Trophoblast cell (in vitro differentiated cells and primary cell): ENCODE measurements around the gene SLAMF7.

Source experiments
- DNase-seq, 2 donors: peaks; one replicate each; pipeline ENCODE4 v3.0.0-alpha.2; 2016
- H2AFZ ChIP-seq: 2 replicates; pipeline ENCODE4 v1.6.1; 2013; ENCODE audit warnings: low read length, moderate library complexity, mild to moderate bottlenecking; ENCODE audit not compliant: insufficient read depth, poor library complexity
- H2AK5ac ChIP-seq: 2 replicates; pipeline ENCODE4 v1.6.1; 2013; ENCODE audit warnings: mild to moderate bottlenecking, low read length
- H2BK120ac ChIP-seq: 2 replicates; pipeline ENCODE4 v1.6.1; 2013; ENCODE audit warnings: low read length, mild to moderate bottlenecking, moderate library complexity; ENCODE audit not compliant: insufficient read depth, poor library complexity
- H2BK12ac ChIP-seq: 2 replicates; pipeline ENCODE4 v1.6.1; 2013; ENCODE audit warnings: mild to moderate bottlenecking, low read length, moderate library complexity
- H2BK5ac ChIP-seq: 2 replicates; pipeline ENCODE4 v1.6.1; 2013; ENCODE audit warnings: low read length, low read depth, moderate library complexity, mild to moderate bottlenecking; ENCODE audit not compliant: poor library complexity
- H3K14ac ChIP-seq: 2 replicates; pipeline ENCODE4 v1.6.1; 2013; ENCODE audit warnings: mild to moderate bottlenecking, low read length
- H3K18ac ChIP-seq: 2 replicates; pipeline ENCODE4 v1.6.1; 2013; ENCODE audit warnings: mild to moderate bottlenecking, low read length
- H3K23ac ChIP-seq: 2 replicates; pipeline ENCODE4 v1.6.1; 2013; ENCODE audit warnings: low read length
- H3K27ac ChIP-seq: 2 replicates; pipeline ENCODE4 v1.5.1; 2013; ENCODE audit warnings: low read depth, mild to moderate bottlenecking, inconsistent platforms, low read length, moderate library complexity
- H3K27me3 ChIP-seq: 2 replicates; pipeline ENCODE4 v1.6.1; 2013; ENCODE audit warnings: inconsistent platforms, mild to moderate bottlenecking, low read length, moderate library complexity; ENCODE audit not compliant: insufficient read depth
- H3K36me3 ChIP-seq, 2 experiments: 1 replicate in 1 of 2; 2 replicates in 1 of 2; pipeline ENCODE4 v1.6.1; 2013; ENCODE audit warnings: low read length in 2 of 2, mild to moderate bottlenecking in 2 of 2, moderate library complexity in 1 of 2; ENCODE audit not compliant: insufficient read depth in 2 of 2, control insufficient read depth in 1 of 2
- H3K4ac ChIP-seq: 2 replicates; pipeline ENCODE4 v1.6.1; 2013; ENCODE audit warnings: low read depth, mild to moderate bottlenecking, low read length, moderate library complexity
- H3K4me1 ChIP-seq, 2 experiments: 1 replicate in 1 of 2; 2 replicates in 1 of 2; pipeline ENCODE4 v1.6.1; 2013; ENCODE audit warnings: low read length in 2 of 2, mild to moderate bottlenecking in 2 of 2, moderate library complexity in 1 of 2; ENCODE audit not compliant: insufficient read depth in 2 of 2, control insufficient read depth in 1 of 2
- H3K4me2 ChIP-seq: 2 replicates; pipeline ENCODE4 v1.6.1; 2013; ENCODE audit warnings: inconsistent platforms, mild to moderate bottlenecking, low read length, moderate library complexity
- H3K4me3 ChIP-seq: 2 replicates; pipeline ENCODE4 v1.5.1; 2013; ENCODE audit warnings: mild to moderate bottlenecking, low read depth, low read length, inconsistent platforms
- H3K79me1 ChIP-seq: one replicate; pipeline ENCODE4 v1.6.1; 2013; ENCODE audit warnings: low read length
- H3K79me2 ChIP-seq: 2 replicates; pipeline ENCODE4 v1.6.1; 2013; ENCODE audit warnings: low read length, mild to moderate bottlenecking; ENCODE audit not compliant: control insufficient read depth, insufficient read depth, poor library complexity
- H3K9ac ChIP-seq: 2 replicates; pipeline ENCODE4 v1.6.1; 2013; ENCODE audit warnings: mild to moderate bottlenecking, low read length
- H3K9me3 ChIP-seq: 2 replicates; pipeline ENCODE4 v1.6.1; 2013; ENCODE audit warnings: low read depth, mild to moderate bottlenecking, control low read depth, inconsistent platforms, low read length; ENCODE audit not compliant: insufficient read depth
- H4K12ac ChIP-seq: 2 replicates; pipeline ENCODE4 v1.6.1; 2013; ENCODE audit warnings: low read depth, mild to moderate bottlenecking, low read length, moderate library complexity
- H4K8ac ChIP-seq: 2 replicates; pipeline ENCODE4 v1.6.1; 2013; ENCODE audit warnings: low read depth, mild to moderate bottlenecking, low read length, moderate library complexity
- H4K91ac ChIP-seq: one replicate; pipeline ENCODE4 v1.6.1; 2013; ENCODE audit warnings: low read depth, mild to moderate bottlenecking, low read length, moderate library complexity
- WGBS: extraction: QIAGEN DNeasy Blood & Tissue Kit; methylation state at CpG from one replicate; pipeline ENCODE4 v1.1.7; 2013; ENCODE audit warnings: missing lambda C conversion rate; ENCODE audit not compliant: insufficient read length, insufficient coverage; ENCODE audit errors: extremely low coverage; 5-methylcytosine and 5-hydroxymethylcytosine counted together

SLAMF7 gene

DNA sequence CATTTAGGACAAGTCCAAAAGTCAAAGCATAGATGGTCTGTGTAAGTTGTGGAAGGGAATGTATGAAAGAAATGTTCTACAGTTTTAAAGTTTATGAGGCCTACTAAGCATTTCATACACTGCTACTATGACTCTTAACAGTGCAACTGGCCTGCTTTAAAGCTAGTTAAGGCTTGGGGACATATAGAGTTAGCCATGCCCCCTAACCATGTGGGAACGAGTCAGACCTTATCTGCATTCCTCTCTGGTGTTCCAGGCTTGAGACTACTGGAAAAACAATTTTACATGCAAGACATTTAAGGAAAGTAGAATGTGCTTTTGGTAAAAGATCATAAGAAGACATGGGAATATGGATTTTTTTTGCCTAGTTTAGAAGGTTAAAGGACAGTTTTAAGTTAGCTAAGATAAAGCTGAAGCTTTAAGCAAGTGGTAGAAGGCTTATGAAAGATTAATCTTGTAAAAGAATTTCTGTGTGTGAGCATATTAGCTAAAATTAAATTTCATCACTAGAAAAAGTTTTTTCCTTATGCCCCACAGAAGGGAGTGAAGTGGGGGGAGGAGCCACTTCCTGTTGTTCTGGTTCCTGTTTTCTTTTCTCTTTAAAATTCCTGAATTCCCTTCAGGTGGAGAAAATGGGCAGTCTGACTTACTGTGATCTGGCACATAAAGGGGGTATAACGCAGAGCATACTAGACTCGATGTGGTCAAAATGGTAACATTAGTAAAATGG is 18.5 kb upstream of the SLAMF7 start:
- Histone ChIP-seq H2BK12ac (no peak overlapping the region), H3K4me1 (peaks cover under 1 to 3% of the 10 kb centered on the region in 2 experiments), H4K12ac (no peak overlapping the region), H3K9ac (no peak overlapping the region), H3K27me3 (no peaks in the 10 kb centered on the region), H4K91ac (no peak overlapping the region), H3K9me3 (no peaks in the 10 kb centered on the region), H2AFZ (no peak overlapping the region), H2BK5ac (no peak overlapping the region), H4K8ac (no peak overlapping the region), H2AK5ac (no peak overlapping the region), H3K14ac (no peak overlapping the region), H3K4me3 (no peak overlapping the region), H3K18ac (no peak overlapping the region), H3K4ac (no peak overlapping the region), H3K23ac (no peak overlapping the region), H3K27ac (peak overlapping the region; percentile 33), H3K79me1 (peaks cover under 1% of the 10 kb centered on the region), H3K4me2 (no peak overlapping the region), H3K36me3 (no peaks in the 10 kb centered on the region), H2BK120ac (no peak overlapping the region), H3K79me2 (no peaks in the 10 kb centered on the region)
- no CpG with 5 or more reads among the region's 3 CpGs for WGBS
- no peak for DNase-seq

DNA sequence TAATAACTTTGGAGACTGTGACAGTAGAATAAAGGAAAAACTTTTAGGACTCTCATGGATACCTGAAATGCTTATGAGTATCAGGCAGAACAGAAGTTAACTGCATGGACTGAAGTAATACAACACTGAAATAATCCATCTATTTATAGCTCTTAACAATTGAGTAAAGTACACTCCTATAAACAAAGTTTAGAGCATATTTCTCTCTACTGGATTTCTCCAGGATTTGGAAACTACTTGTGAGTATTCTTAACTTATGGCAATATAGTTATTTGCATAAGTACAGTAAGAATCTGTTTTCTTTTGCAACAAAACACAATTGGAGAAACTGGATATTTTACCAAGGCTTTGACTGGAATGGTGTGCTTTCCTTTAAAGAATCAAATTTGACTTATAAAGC is 17.6 kb upstream of the SLAMF7 start:
- DNase-seq, result no peak
- no peaks in the 10 kb centered on the region for H3K79me2 ChIP-seq
- no peak overlapping the region for H3K23ac ChIP-seq
- H2AFZ ChIP-seq, result no peak overlapping the region
- H3K4me1 ChIP-seq, result peaks cover 5 to 10% of the 10 kb centered on the region in 2 experiments
- H3K4me2 ChIP-seq, result no peak overlapping the region
- peaks cover 3% of the 10 kb centered on the region for H3K79me1 ChIP-seq
- H3K4me3 ChIP-seq, result no peak overlapping the region
- no peak overlapping the region for H3K4ac ChIP-seq
- no peak overlapping the region for H4K8ac ChIP-seq
- H3K9me3 ChIP-seq, result no peaks in the 10 kb centered on the region
- no peak overlapping the region for H4K91ac ChIP-seq
- no peak overlapping the region for H2BK12ac ChIP-seq
- H3K27me3 ChIP-seq, result no peaks in the 10 kb centered on the region
- no peak overlapping the region for H3K9ac ChIP-seq
- no peak overlapping the region for H3K14ac ChIP-seq
- no peak overlapping the region for H2BK120ac ChIP-seq
- no peak overlapping the region for H4K12ac ChIP-seq
- no peak overlapping the region for H2AK5ac ChIP-seq
- no peaks in the 10 kb centered on the region for H3K36me3 ChIP-seq
- H3K27ac ChIP-seq, result no peak overlapping the region
- no peak overlapping the region for H3K18ac ChIP-seq
- no peak overlapping the region for H2BK5ac ChIP-seq

DNA sequence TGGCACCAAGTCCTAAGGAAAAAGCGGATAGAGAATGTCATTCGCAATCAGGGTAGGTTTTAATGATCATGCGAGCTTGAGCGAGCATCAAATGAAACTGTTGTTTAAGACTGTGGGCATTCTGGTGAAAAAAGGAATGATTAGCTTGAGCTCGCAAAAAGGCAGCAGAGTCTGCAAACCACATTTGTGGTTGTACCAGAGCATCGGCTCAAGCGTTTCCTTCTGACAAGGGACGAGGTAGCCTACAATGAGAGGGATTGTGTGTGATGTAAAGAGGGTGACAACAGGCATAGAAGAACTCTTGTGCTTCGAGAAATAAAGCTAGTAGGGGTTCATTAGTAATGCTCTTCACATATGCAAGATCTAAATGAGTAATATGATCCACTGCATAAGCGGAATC is 16.3 kb upstream of the SLAMF7 start:
- Histone ChIP-seq H3K9ac (no peak overlapping the region), H2AFZ (no peak overlapping the region), H3K4me3 (no peak overlapping the region), H3K23ac (no peak overlapping the region), H4K91ac (no peak overlapping the region), H3K4ac (no peak overlapping the region), H3K4me2 (no peak overlapping the region), H3K27ac (no peak overlapping the region), H3K9me3 (no peaks in the 10 kb centered on the region), H3K79me1 (peaks cover 3% of the 10 kb centered on the region), H3K27me3 (no peaks in the 10 kb centered on the region), H3K4me1 (peaks cover 5 to 10% of the 10 kb centered on the region in 2 experiments), H3K14ac (no peak overlapping the region), H4K8ac (no peak overlapping the region), H3K79me2 (no peaks in the 10 kb centered on the region), H3K18ac (no peak overlapping the region), H2BK12ac (no peak overlapping the region), H2BK120ac (no peak overlapping the region), H2AK5ac (no peak overlapping the region), H3K36me3 (no peaks in the 10 kb centered on the region), H2BK5ac (no peak overlapping the region), H4K12ac (no peak overlapping the region)
- DNase-seq, result no peak
- no CpG with 5 or more reads among the region's 10 CpGs for WGBS

DNA sequence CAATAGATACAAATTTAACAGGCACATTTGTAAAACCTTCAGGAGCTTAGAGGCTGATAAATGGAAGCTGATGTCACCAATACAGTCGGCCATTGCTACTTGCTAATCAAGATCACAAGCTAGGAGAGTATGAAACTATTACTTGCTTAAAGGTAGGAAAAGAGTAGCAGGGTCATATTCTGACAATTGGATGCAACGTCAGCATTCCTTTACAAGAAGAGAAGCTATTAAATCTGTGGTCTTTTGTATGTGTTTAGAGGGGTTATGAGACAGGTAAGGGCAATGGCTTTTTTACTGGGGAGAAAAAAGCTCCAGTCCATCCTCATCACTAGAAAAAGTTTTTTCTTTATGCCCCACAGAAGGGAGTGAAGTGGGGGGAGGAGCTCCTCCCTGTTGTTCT is 15.7 kb upstream of the SLAMF7 start:
- Histone ChIP-seq H3K27me3 (no peaks in the 10 kb centered on the region), H3K9me3 (no peaks in the 10 kb centered on the region), H3K4me1 (peaks cover 5 to 10% of the 10 kb centered on the region in 2 experiments), H3K4ac (no peak overlapping the region), H3K36me3 (no peaks in the 10 kb centered on the region), H4K8ac (no peak overlapping the region), H2AFZ (no peak overlapping the region), H3K79me1 (peaks cover 3% of the 10 kb centered on the region), H4K91ac (no peak overlapping the region), H2BK12ac (no peak overlapping the region), H3K79me2 (no peaks in the 10 kb centered on the region), H3K14ac (no peak overlapping the region), H3K27ac (no peak overlapping the region), H2AK5ac (no peak overlapping the region), H4K12ac (no peak overlapping the region), H3K4me2 (no peak overlapping the region), H3K4me3 (no peak overlapping the region), H3K23ac (no peak overlapping the region), H3K18ac (no peak overlapping the region), H2BK120ac (no peak overlapping the region), H2BK5ac (no peak overlapping the region), H3K9ac (no peak overlapping the region)
- WGBS, result no CpG with 5 or more reads among the region's 2 CpGs
- no peak for DNase-seq
